Activated CD4-positive, alpha-beta T cell treated with anti-CD3 and anti-CD28 coated beads, Interleukin-2, amount 50 U/mL, for 1 hour (primary cell): ENCODE results near the gene KITLG.
"Not testable (repeated sequence)": the region's sequence is repeated elsewhere in the genome, so short reads cannot be mapped to it uniquely, and the experiment has no call there.

Experiments used
- DNase-seq: peaks from one replicate; pipeline ENCODE4 v3.0.0-alpha.2; 2020

KITLG gene

GRCh38 chr12:88575361-88575970, 4.8 kb downstream of the KITLG start:
- DNase-seq = no peak

GRCh38 chr12:88574278-88574677, 6.0 kb downstream of the KITLG start:
- DNase-seq = no peak

- no peak for DNase-seq
These were observed 6.7 kb downstream of the KITLG start for GRCh38 chr12:88573583-88573982.

DNA sequence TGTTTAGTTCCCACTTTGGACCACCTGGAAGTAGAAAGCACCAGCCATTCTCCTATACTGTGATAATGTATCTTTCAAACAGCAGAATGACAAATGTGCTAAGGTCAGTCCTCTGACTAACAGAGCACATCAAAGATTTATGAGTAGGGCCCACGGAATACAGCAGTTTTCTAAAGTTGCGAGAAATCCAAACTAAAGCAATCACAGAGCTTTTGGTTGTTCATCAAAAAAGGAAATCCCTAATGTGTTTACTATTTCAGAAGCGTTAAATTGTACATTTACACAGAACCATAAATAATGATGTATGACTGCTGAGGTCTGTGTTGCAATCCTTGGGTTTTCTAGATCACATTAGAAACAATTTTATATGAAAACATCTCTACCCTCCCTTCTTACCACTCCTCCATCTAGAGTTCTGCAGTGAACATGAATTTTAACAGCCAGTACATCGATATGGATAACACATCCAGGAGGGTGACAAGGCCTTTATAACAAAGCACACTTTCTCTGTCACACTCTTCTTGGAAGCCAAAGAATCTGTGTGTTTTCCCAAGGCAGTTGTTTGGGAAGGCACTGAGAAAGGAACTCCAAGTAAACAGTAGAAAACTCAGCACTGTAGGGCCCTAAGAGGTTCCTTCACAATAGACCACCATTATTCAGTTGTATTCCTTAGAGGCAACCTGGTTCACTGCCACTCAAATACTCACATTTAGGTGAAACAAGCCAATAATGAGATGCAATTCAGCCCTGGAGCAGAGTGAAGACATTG, 7.3 kb downstream of the KITLG start:
- no peak for DNase-seq

- no peak for DNase-seq
These were observed 8.7 kb downstream of the KITLG start for GRCh38 chr12:88571543-88571942.

- no peak for DNase-seq
These were observed 10.2 kb downstream of the KITLG start for GRCh38 chr12:88570103-88570502.

GRCh38 chr12:88566430-88566829, 13.8 kb downstream of the KITLG start:
- no peak for DNase-seq

- no peak for DNase-seq
These were observed 17.3 kb downstream of the KITLG start for GRCh38 chr12:88562846-88563582.

GRCh38 chr12:88562151-88562550, 18.1 kb downstream of the KITLG start:
- DNase-seq = no peak

GRCh38 chr12:88559772-88560171, 20.5 kb downstream of the KITLG start:
- DNase-seq = no peak

DNA sequence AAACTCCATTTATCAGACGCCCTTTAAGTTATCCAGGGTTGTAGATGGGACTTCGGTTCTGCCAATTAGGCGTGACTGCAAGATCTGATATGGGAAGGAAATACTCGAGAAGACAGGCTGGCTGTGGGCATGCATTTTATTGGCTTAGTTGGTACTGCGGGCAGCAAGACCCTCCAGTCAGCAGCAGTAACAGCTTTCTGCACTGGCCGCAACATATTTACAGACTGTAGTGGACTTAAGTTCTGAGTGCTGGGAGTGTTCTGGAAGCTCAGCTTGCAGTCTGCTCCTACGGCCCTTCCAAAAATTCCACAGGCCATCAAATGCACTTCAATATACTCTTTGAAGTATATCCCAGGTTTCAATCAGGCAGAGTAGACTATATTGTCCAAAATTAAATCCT, 21.1 kb downstream of the KITLG start:
- DNase-seq = no peak

DNA sequence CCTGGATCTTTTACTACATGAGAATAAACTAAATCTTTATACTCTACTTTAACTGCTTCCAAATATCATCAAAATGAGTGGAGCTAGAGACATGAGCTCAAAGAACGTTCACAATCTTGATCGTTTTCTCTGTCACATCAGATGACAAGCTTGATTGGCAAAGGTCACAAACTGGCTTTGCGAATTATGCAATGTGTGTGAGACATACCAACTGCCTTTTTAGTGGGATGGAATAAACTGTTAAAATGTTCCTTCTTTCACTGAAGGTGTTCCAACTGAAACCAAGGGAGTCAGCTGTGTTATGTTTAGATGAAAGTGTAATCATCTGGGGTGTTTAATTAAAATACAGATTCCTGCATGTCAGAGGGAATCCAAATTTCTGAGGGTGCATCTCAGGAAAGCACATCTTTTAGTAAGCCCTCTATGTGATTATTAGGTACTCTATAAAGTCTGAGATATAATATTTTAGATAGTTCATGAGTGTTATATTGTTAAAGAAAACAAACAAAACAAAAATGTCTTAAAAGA, 21.9 kb downstream of the KITLG start:
- no peak for DNase-seq

DNA sequence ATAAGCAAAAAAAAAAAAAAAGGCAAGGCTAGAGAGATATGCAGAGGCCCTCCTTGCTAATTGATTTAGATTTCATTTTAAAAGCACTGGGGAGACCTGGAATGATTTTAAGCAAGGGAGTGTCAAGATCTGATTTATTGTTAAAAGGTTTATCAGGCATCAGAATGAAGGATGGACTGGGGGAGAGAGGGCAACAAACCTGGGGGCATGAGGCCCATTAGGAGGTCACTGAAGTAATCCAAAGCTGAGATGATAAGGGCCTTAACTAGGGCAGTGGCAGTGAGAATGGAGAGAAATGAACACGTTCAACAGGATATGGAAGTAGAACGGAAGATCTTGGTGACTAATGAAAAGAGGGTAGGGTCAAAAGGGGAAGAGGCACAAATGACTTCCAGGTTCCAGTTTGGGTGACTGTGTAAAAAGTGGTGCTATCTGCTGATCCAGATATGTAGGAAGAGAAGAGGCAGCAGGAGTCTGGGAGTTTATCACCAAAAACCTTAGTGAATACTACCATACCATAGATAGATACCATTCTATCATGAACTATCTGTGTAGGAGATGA, 24.0 kb downstream of the KITLG start:
- no peak for DNase-seq

GRCh38 chr12:88553941-88554658, 26.2 kb downstream of the KITLG start:
- no peak for DNase-seq

DNA sequence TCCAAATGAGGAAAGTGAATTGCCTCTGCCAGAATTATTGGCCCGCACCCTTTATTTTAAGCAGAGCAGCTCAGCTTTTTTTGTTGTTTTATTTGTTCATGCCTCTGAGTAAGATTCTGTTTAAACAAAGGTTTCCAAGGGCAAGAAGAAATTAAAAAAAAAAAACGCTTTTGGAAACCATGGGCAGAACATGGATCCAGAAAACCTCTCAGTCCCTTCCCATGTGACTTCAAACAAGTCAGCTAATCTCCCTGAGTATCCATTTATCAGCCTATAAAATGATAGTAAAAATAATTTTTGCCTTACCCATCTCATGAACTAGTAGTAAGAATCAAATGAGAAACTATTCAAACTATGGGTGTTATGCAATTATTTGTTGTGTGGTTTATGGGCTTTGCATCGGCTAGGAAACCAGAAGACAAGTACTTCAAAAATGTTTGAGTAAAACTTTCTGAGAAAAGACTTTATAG, 27.6 kb downstream of the KITLG start:
- DNase-seq = no peak

GRCh38 chr12:88549929-88550328, 30.3 kb downstream of the KITLG start:
- DNase-seq = no peak

DNA sequence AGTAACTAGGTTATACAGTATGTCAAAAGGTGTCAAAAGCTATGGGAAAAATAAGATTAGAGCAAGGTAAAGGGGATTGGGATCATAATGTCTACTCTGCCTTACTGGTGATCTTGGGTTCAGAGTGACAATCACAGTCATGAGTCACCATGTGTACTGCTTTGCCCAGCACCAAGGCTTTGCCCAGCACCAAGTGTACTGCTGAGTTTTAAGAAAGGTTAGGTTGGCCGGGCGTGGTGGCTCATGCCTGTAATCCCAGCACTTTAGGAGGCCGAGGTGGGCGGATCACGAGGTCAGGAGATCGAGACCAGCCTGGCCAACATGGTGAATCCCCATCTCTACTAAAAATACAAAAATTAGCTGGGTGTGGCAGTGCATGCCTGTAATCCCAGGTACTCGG, 32.3 kb downstream of the KITLG start:
- DNase-seq = not testable (repeated sequence)

DNA sequence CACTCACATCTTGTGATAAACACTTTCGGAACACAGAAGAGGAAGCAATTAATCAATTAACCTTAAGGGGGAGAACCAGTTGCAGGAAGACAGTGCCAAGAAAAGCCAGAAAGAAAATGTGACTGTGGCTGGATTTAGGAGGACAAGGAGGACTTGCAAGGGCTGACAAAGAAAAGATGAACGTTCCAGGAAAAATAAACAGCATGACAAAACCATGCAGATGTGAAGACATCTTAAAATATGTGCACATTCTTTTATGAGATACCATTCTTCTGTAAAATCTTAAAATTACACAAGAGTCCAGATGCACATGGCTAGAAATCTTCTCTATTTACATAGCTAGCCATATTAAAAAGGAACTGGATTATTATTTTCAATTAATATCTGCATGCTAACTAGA, 33.4 kb downstream of the KITLG start:
- DNase-seq = no peak

- no peak for DNase-seq
These were observed 34.0 kb downstream of the KITLG start for GRCh38 chr12:88546226-88546625.

DNA sequence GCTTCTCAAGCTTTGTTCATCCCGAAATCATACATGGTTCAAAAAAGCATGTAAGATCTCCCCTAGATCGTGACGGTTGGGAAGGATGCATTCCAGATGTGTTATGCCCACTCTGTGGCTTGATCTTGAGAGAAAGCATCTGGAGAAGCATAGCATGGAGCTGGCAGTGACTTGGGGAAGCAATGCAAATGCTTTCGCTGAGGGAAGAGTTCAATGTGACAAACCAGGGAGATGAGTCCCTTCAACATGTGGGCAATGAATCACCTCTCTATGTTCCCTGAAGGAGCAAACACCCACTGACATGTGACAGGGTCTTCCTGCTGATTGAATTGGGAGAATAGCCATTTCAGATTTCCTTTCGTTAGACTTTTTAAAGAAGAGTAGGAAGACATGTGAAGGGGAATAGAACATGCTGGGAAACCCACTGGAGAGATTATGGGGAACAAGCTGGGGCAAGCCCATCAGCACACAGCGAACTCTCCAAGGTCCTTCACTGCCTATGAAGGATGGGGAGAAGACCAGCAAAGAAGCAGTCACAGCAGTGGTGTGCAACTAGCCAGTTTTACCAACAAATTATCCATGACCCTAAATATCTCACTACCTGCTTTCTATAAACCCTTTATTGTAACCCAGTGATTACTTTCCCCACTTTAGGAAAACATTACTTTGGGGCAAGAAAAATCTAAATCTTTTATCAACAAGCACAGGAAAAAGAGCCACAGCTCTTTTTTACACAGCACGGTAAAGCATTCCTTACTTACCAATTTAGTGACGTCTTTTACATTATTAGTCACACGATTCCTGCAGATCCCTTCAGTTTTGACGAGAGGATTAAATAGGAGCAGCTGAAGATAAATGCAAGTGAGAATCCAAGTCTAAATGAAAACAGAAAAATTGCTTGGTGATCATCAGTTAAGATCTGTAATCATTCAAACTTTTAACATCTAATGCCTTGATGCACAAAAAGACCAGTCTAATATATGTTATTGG, 35.0 kb downstream of the KITLG start:
- DNase-seq = no peak

- DNase-seq = no peak
These were observed 40.4 kb downstream of the KITLG start for GRCh38 chr12:88539893-88540292.
